ENCODE results near the gene USP20.

The USP20 gene

DNA sequence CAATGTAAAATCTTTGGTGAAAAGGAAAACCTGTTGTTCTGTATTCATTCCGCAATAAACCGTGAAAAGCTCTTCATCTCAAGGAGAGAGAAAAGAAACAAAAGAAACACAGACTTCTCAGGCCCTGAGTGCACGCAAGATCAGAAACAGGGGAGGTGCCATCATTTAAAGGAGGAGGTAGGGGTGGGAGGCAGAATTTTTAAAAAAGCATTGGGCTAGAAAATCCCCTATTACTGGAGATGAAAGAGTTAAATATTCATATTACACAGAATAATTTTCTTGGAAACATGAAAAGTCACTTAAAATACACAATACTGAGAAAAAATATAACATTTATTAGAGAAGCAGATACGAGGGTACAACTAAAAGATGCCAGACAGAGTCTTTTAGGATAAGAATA lies 56.3 kb downstream of the USP20 start:
- Histone ChIP-seq H3F3A (ENCODE audit: insufficient read depth, low read length) (0 out of 2 replicates have a peak, but pooled peaks cover 4% of the 10 kb centered on the region), H3K4me1 (ENCODE audit: insufficient read depth, low read length, severe bottlenecking) (peaks cover 46% of the 10 kb centered on the region), H3K9me3 (ENCODE audit: low read length) (no peaks in the 10 kb centered on the region), H3K36me3 (ENCODE audit: insufficient read depth, low read length) (no peaks in the 10 kb centered on the region), H3K4me2 (ENCODE audit: low read length) (no peak overlapping the region), H2AFZ (ENCODE audit: low read length) (no peak overlapping the region), H3K4me3 (ENCODE audit: low read depth, low read length, poor library complexity, severe bottlenecking) (no peak overlapping the region), H3K79me2 (ENCODE audit: insufficient read depth, low read length) (no peaks in the 10 kb centered on the region), H4K20me1 (ENCODE audit: insufficient read depth, low read length) (no peaks in the 10 kb centered on the region), H3K9me2 (ENCODE audit: low read depth, low read length) (no peaks in the 10 kb centered on the region), H3K27ac (ENCODE audit: low read depth, low read length, poor library complexity, severe bottlenecking) (no peak overlapping the region), H3K9ac (ENCODE audit: low read length) (no peak overlapping the region), H3K27me3 (ENCODE audit: insufficient read depth, low read length) (no peaks in the 10 kb centered on the region; the same call in 1 of the 2 replicates)
- TF ChIP-seq EZH2 (IDR thresholded peaks at IDR 0.05; ENCODE audit: borderline replicate concordance, low read length) = no peak

DNA sequence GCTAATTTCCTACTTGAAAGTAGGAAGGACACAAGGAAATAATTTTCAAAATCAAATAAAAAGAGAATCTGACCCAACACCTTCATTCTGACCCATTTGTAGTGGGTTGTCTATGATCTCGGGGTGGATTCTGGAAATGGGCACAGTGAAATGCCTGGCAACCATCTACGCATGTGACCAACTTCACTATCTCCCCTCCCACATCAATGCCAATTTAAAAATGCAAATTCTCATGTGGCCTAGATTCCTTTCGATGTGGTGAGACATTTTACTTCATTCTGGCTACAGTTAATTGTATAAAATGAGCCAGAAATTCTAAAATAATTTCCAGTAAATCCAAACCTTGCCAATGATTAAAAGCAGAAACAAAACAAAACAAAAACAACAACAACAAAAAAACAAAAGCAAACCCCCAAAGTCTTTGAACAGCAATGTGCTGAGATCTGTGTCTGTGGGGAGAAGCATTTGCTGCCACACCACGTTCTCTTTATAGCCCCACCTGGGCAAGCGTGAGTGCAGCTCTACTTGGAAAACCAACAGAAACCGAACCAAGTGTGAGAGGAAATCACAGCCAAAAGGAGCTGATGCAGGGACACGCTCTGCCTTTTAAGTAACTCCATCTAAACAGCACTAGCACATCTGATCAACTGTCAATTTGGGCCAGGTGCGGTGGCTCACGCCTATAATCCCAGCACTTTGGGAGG lies 59.0 kb downstream of the USP20 start:
- no peak for TF ChIP-seq EZH2 (IDR thresholded peaks at IDR 0.05; ENCODE audit: borderline replicate concordance, low read length)
- TF ChIP-seq, protein P1, sequence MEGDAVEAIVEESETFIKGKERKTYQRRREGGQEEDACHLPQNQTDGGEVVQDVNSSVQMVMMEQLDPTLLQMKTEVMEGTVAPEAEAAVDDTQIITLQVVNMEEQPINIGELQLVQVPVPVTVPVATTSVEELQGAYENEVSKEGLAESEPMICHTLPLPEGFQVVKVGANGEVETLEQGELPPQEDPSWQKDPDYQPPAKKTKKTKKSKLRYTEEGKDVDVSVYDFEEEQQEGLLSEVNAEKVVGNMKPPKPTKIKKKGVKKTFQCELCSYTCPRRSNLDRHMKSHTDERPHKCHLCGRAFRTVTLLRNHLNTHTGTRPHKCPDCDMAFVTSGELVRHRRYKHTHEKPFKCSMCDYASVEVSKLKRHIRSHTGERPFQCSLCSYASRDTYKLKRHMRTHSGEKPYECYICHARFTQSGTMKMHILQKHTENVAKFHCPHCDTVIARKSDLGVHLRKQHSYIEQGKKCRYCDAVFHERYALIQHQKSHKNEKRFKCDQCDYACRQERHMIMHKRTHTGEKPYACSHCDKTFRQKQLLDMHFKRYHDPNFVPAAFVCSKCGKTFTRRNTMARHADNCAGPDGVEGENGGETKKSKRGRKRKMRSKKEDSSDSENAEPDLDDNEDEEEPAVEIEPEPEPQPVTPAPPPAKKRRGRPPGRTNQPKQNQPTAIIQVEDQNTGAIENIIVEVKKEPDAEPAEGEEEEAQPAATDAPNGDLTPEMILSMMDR (IDR thresholded peaks at IDR 0.05; ENCODE audit: low read length) = no peak
- Histone ChIP-seq H4K20me1 (ENCODE audit: insufficient read depth, low read length) (no peaks in the 10 kb centered on the region), H3K27me3 (ENCODE audit: insufficient read depth, low read length) (no peaks in the 10 kb centered on the region; the same call in 1 of the 2 replicates), H2AFZ (ENCODE audit: low read length) (no peak overlapping the region), H3K9me2 (ENCODE audit: low read depth, low read length) (no peaks in the 10 kb centered on the region), H3F3A (ENCODE audit: insufficient read depth, low read length) (no peaks in the 10 kb centered on the region), H3K4me2 (ENCODE audit: low read length) (no peak overlapping the region), H3K27ac (ENCODE audit: low read depth, low read length, poor library complexity, severe bottlenecking) (no peak overlapping the region), H3K36me3 (ENCODE audit: insufficient read depth, low read length) (no peaks in the 10 kb centered on the region), H3K9ac (ENCODE audit: low read length) (no peak overlapping the region), H3K79me2 (ENCODE audit: insufficient read depth, low read length) (no peaks in the 10 kb centered on the region), H3K9me3 (ENCODE audit: low read length) (no peaks in the 10 kb centered on the region), H3K4me1 (ENCODE audit: insufficient read depth, low read length, severe bottlenecking) (peaks cover 19% of the 10 kb centered on the region), H3K4me3 (ENCODE audit: low read depth, low read length, poor library complexity, severe bottlenecking) (no peak overlapping the region)

DNA sequence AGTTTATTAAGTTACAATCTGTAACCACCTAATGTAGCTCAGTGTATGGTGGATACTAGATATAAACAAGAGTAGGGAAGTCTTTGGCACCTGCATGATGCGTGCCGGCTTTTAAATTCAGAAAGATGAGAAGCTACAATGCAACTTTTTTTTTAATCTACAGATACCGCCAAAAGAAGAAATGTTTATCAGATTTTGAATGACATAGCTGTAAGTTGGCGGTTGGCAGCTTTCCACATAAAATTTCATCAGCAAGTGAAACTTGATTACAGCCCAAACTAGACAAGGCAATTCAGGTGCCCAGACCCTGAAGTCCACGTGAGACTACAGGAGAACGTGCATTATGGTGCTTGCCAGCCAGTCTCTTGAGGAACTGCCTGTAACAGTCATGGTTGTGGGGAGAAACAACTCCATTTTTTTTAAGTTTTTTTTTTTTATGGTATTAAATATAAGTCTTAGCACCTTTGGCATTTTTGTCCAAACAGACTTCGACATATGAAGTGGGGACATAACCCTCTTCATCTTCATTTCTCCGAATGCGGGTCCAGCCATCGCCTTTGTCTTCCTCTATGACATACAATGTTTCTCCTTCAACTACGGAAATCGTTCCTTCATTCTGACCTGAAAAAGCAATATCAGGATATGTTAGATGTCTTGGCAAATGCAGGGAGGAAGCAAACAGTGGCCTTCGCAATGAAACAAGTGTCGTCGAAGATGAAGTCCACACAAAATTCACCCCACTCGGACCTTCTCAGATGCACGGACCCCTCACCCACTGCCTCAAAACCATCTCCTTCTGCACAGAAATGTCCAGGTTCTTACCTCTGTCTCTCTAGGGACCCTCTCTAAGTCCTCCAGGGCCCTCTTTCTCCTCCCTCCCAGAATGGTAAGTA lies 60.4 kb downstream of the USP20 start:
- Histone ChIP-seq H3K4me2 (ENCODE audit: low read length) (no peak overlapping the region), H3K36me3 (ENCODE audit: insufficient read depth, low read length) (no peaks in the 10 kb centered on the region), H3K4me1 (ENCODE audit: insufficient read depth, low read length, severe bottlenecking) (peaks cover 12% of the 10 kb centered on the region), H3K4me3 (ENCODE audit: low read depth, low read length, poor library complexity, severe bottlenecking) (no peak overlapping the region), H3K9ac (ENCODE audit: low read length) (no peak overlapping the region), H3K79me2 (ENCODE audit: insufficient read depth, low read length) (no peaks in the 10 kb centered on the region), H3K27ac (ENCODE audit: low read depth, low read length, poor library complexity, severe bottlenecking) (no peak overlapping the region), H4K20me1 (ENCODE audit: insufficient read depth, low read length) (no peaks in the 10 kb centered on the region), H3K27me3 (ENCODE audit: insufficient read depth, low read length) (no peaks in the 10 kb centered on the region; the same call in 1 of the 2 replicates), H3F3A (ENCODE audit: insufficient read depth, low read length) (no peaks in the 10 kb centered on the region), H3K9me3 (ENCODE audit: low read length) (no peaks in the 10 kb centered on the region), H2AFZ (ENCODE audit: low read length) (no peak overlapping the region), H3K9me2 (ENCODE audit: low read depth, low read length) (no peaks in the 10 kb centered on the region)
- no peak for TF ChIP-seq EZH2 (IDR thresholded peaks at IDR 0.05; ENCODE audit: borderline replicate concordance, low read length)
- TF ChIP-seq, protein P1 (IDR thresholded peaks at IDR 0.05; ENCODE audit: low read length) = no peak

Data from OCI-LY1 (cell line).